ENCODE results near the gene TARS2. TPM values are rescaled to one million over a fixed set of nuclear protein-coding genes. Genes with fewer than 3 reads are reported as not detected.
A peak's percentile ranks its signal among the peaks of the same experiment; 100 is the strongest.

TARS2 gene, protein sequence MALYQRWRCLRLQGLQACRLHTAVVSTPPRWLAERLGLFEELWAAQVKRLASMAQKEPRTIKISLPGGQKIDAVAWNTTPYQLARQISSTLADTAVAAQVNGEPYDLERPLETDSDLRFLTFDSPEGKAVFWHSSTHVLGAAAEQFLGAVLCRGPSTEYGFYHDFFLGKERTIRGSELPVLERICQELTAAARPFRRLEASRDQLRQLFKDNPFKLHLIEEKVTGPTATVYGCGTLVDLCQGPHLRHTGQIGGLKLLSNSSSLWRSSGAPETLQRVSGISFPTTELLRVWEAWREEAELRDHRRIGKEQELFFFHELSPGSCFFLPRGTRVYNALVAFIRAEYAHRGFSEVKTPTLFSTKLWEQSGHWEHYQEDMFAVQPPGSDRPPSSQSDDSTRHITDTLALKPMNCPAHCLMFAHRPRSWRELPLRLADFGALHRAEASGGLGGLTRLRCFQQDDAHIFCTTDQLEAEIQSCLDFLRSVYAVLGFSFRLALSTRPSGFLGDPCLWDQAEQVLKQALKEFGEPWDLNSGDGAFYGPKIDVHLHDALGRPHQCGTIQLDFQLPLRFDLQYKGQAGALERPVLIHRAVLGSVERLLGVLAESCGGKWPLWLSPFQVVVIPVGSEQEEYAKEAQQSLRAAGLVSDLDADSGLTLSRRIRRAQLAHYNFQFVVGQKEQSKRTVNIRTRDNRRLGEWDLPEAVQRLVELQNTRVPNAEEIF
- polyA plus RNA-seq (2013, experiment 1 of 2) = 19.0 TPM
- 18.4 TPM for polyA plus RNA-seq (2013, experiment 2 of 2)

GRCh38 chr1:150486966-150487762, at the start of gene TARS2:
Gene TARS2 (plus strand): TSS chr1:150487419. CDS start chr1:150487451, 32 bp downstream.
- Histone ChIP-seq H3K9ac (ENCODE audit: low read depth, low read length, poor library complexity) (peak within 1 kb of the TSS; percentile 53), H4K91ac (ENCODE audit: low read depth, low read length, poor library complexity) (no peak within 1 kb of the TSS), H3K36me3 (replicated peaks in 1 of 2; ENCODE audit: control insufficient read depth in 2 of 2, insufficient read depth in 2 of 2, low read length in 2 of 2) (peaks cover 12 to 34% of the 10 kb centered on the region in 2 donors), H3K4me1 (ENCODE audit: control insufficient read depth in 2 of 2, insufficient read depth in 1 of 2, low read depth in 1 of 2, low read length in 2 of 2) (peaks cover 2% of the 10 kb centered on the region in 2 donors), H3K4me2 (ENCODE audit: insufficient read depth, low read length, poor library complexity, severe bottlenecking) (peak within 1 kb of the TSS; percentile 85), H2AK5ac (ENCODE audit: low read depth, low read length) (no peak within 1 kb of the TSS), H2BK120ac (ENCODE audit: low read depth, low read length) (no peak within 1 kb of the TSS), H3K79me1 (ENCODE audit: low read depth, low read length) (peaks cover 2% of the 10 kb centered on the region), H3K18ac (ENCODE audit: low read length) (peak within 1 kb of the TSS; percentile 9), H3K9me3 (replicated peaks in 1 of 2; ENCODE audit: control insufficient read depth in 2 of 2, insufficient read depth in 1 of 2, low read depth in 1 of 2, low read length in 2 of 2) (no peaks in the 10 kb centered on the region), H3K14ac (ENCODE audit: low read length) (no peak within 1 kb of the TSS), H3K4me3 (ENCODE audit: low read length in 2 of 2) (peak within 1 kb of the TSS; percentile 72 to 87), H2BK15ac (ENCODE audit: low read length) (no peak within 1 kb of the TSS), H3K27me3 (ENCODE audit: control insufficient read depth in 3 of 3, insufficient read depth in 3 of 3, low read depth in 1 of 3, low read length in 3 of 3) (no peaks in the 10 kb centered on the region), H3K23ac (ENCODE audit: low read depth, low read length, poor library complexity) (no peak within 1 kb of the TSS), H2BK5ac (ENCODE audit: low read length) (no peak within 1 kb of the TSS), H2BK12ac (ENCODE audit: low read length) (no peak within 1 kb of the TSS), H4K8ac (ENCODE audit: low read depth, low read length) (no peak within 1 kb of the TSS), H3K27ac (replicated peaks; ENCODE audit: low read length) (no peak within 1 kb of the TSS), H3K4ac (ENCODE audit: low read length) (no peak within 1 kb of the TSS), H2AFZ (ENCODE audit: low read length) (peak within 1 kb of the TSS; percentile 88)
- WGBS, 2 donors (ENCODE audit: extremely low coverage in 2 of 2, insufficient read length in 2 of 2, insufficient replicate concordance in 1 of 2) = no CpG with 5 or more reads among the region's 30 CpGs
- peak; percentile 98 for DNase-seq (ENCODE audit: low spot score)

- H2BK120ac ChIP-seq (ENCODE audit: low read depth, low read length) = no peak overlapping the region
- H2BK12ac ChIP-seq (ENCODE audit: low read length) = no peak overlapping the region
- H3K23ac ChIP-seq (ENCODE audit: low read depth, low read length, poor library complexity) = no peak overlapping the region
- 100% methylated on average over 1 of the region's 2 CpGs for WGBS, 2 donors (ENCODE audit: extremely low coverage in 2 of 2, insufficient read length in 2 of 2, insufficient replicate concordance in 1 of 2)
- H3K79me1 ChIP-seq (ENCODE audit: low read depth, low read length) = peaks cover 2% of the 10 kb centered on the region
- H3K4me3 ChIP-seq (ENCODE audit: low read length in 2 of 2) = no peak overlapping the region
- no peak overlapping the region for H4K91ac ChIP-seq (ENCODE audit: low read depth, low read length, poor library complexity)
- no peak overlapping the region for H3K4me2 ChIP-seq (ENCODE audit: insufficient read depth, low read length, poor library complexity, severe bottlenecking)
- H3K9ac ChIP-seq (ENCODE audit: low read depth, low read length, poor library complexity) = no peak overlapping the region
- H3K27me3 ChIP-seq (ENCODE audit: control insufficient read depth in 3 of 3, insufficient read depth in 3 of 3, low read depth in 1 of 3, low read length in 3 of 3) = no peaks in the 10 kb centered on the region
- no peak overlapping the region for H4K8ac ChIP-seq (ENCODE audit: low read depth, low read length)
- H3K4ac ChIP-seq (ENCODE audit: low read length) = no peak overlapping the region
- peaks cover 7 to 86% of the 10 kb centered on the region in 2 donors for H3K36me3 ChIP-seq (replicated peaks in 1 of 2; ENCODE audit: control insufficient read depth in 2 of 2, insufficient read depth in 2 of 2, low read length in 2 of 2)
- no peaks in the 10 kb centered on the region for H3K4me1 ChIP-seq (ENCODE audit: control insufficient read depth in 2 of 2, insufficient read depth in 1 of 2, low read depth in 1 of 2, low read length in 2 of 2)
- H2AFZ ChIP-seq (ENCODE audit: low read length) = no peak overlapping the region
- no peak overlapping the region for H2AK5ac ChIP-seq (ENCODE audit: low read depth, low read length)
- no peak overlapping the region for H3K27ac ChIP-seq (replicated peaks; ENCODE audit: low read length)
- no peak overlapping the region for H3K14ac ChIP-seq (ENCODE audit: low read length)
- no peak for DNase-seq (ENCODE audit: low spot score)
- no peak overlapping the region for H2BK15ac ChIP-seq (ENCODE audit: low read length)
- H3K18ac ChIP-seq (ENCODE audit: low read length) = no peak overlapping the region
- no peak overlapping the region for H2BK5ac ChIP-seq (ENCODE audit: low read length)
- H3K9me3 ChIP-seq (replicated peaks in 1 of 2; ENCODE audit: control insufficient read depth in 2 of 2, insufficient read depth in 1 of 2, low read depth in 1 of 2, low read length in 2 of 2) = no peaks in the 10 kb centered on the region
Measured at GRCh38 chr1:150441121-150441520, 46.1 kb upstream of the TARS2 start.

- no peak overlapping the region for H3K4me3 ChIP-seq (ENCODE audit: low read length in 2 of 2)
- H2BK5ac ChIP-seq (ENCODE audit: low read length) = no peak overlapping the region
- no peak overlapping the region for H3K4ac ChIP-seq (ENCODE audit: low read length)
- no peak overlapping the region for H2BK12ac ChIP-seq (ENCODE audit: low read length)
- H4K8ac ChIP-seq (ENCODE audit: low read depth, low read length) = no peak overlapping the region
- H2AK5ac ChIP-seq (ENCODE audit: low read depth, low read length) = no peak overlapping the region
- H2BK120ac ChIP-seq (ENCODE audit: low read depth, low read length) = no peak overlapping the region
- no CpG with 5 or more reads among the region's 1 CpG for WGBS, 2 donors (ENCODE audit: extremely low coverage in 2 of 2, insufficient read length in 2 of 2, insufficient replicate concordance in 1 of 2)
- no peak for DNase-seq (ENCODE audit: low spot score)
- no peaks in the 10 kb centered on the region for H3K9me3 ChIP-seq (replicated peaks in 1 of 2; ENCODE audit: control insufficient read depth in 2 of 2, insufficient read depth in 1 of 2, low read depth in 1 of 2, low read length in 2 of 2)
- H2BK15ac ChIP-seq (ENCODE audit: low read length) = no peak overlapping the region
- H3K14ac ChIP-seq (ENCODE audit: low read length) = no peak overlapping the region
- no peak overlapping the region for H4K91ac ChIP-seq (ENCODE audit: low read depth, low read length, poor library complexity)
- no peaks in the 10 kb centered on the region for H3K27me3 ChIP-seq (ENCODE audit: control insufficient read depth in 3 of 3, insufficient read depth in 3 of 3, low read depth in 1 of 3, low read length in 3 of 3)
- peaks cover 12 to 97% of the 10 kb centered on the region in 2 donors for H3K36me3 ChIP-seq (replicated peaks in 1 of 2; ENCODE audit: control insufficient read depth in 2 of 2, insufficient read depth in 2 of 2, low read length in 2 of 2)
- no peaks in the 10 kb centered on the region for H3K79me1 ChIP-seq (ENCODE audit: low read depth, low read length)
- H2AFZ ChIP-seq (ENCODE audit: low read length) = no peak overlapping the region
- H3K23ac ChIP-seq (ENCODE audit: low read depth, low read length, poor library complexity) = no peak overlapping the region
- H3K4me1 ChIP-seq (ENCODE audit: control insufficient read depth in 2 of 2, insufficient read depth in 1 of 2, low read depth in 1 of 2, low read length in 2 of 2) = no peaks in the 10 kb centered on the region
- H3K4me2 ChIP-seq (ENCODE audit: insufficient read depth, low read length, poor library complexity, severe bottlenecking) = no peak overlapping the region
- H3K18ac ChIP-seq (ENCODE audit: low read length) = no peak overlapping the region
- H3K27ac ChIP-seq (replicated peaks; ENCODE audit: low read length) = no peak overlapping the region
- no peak overlapping the region for H3K9ac ChIP-seq (ENCODE audit: low read depth, low read length, poor library complexity)
Measured at GRCh38 chr1:150444232-150444631, 43.0 kb upstream of the TARS2 start.
